BE2C (cell line): ENCODE data around the gene METTL25B.
"Not testable (repeated sequence)": the region's sequence is repeated elsewhere in the genome, so short reads cannot be mapped to it uniquely, and the experiment has no call there.

Source experiments
- DNase-seq: peaks from one replicate; pipeline ENCODE4 v3.0.0-alpha.2; 2020
- H3K27me3 ChIP-seq: fragments of 250-450 bp; sonication (Bioruptor Pico); 2 replicates; pipeline ENCODE4 v1.5.1; 2020; ENCODE audit warnings: mild to moderate bottlenecking
- H3K36me3 ChIP-seq: fragments of 250-450 bp; sonication (Bioruptor Pico); 2 replicates; pipeline ENCODE4 v1.5.1; 2020; ENCODE audit warnings: mild to moderate bottlenecking
- H3K4me1 ChIP-seq: fragments of 250-450 bp; sonication (Bioruptor Pico); 2 replicates; pipeline ENCODE4 v1.5.1; 2020
- H3K4me3 ChIP-seq: 2 replicates; pipeline ENCODE4 v1.5.1; 2011; ENCODE audit warnings: low read depth, low read length
- H3K9me3 ChIP-seq: fragments of 250-450 bp; sonication (Bioruptor Pico); 2 replicates; pipeline ENCODE4 v1.5.1; 2020
- CTCF ChIP-seq: IDR thresholded peaks from 2 replicates; pipeline ENCODE4 v1.5.1; 2012; ENCODE audit warnings: mild to moderate bottlenecking, low read depth, low read length

METTL25B gene

GRCh38 chr1:156760092-156760795 is 32.0 kb downstream of the METTL25B start:
- Histone ChIP-seq H3K36me3 (no peaks in the 10 kb centered on the region), H3K27me3 (no peaks in the 10 kb centered on the region), H3K9me3 (no peaks in the 10 kb centered on the region), H3K4me1 (peaks cover 3% of the 10 kb centered on the region), H3K4me3 (no peak overlapping the region)
- TF ChIP-seq CTCF = no peak
- DNase-seq = no peak

- H3K27me3 ChIP-seq = no peaks in the 10 kb centered on the region
- no peak for TF ChIP-seq CTCF
- no peaks in the 10 kb centered on the region for H3K36me3 ChIP-seq
- H3K4me1 ChIP-seq = peaks cover 3% of the 10 kb centered on the region
- no peak for DNase-seq
- H3K4me3 ChIP-seq = no peak overlapping the region
- no peaks in the 10 kb centered on the region for H3K9me3 ChIP-seq
Observed at GRCh38 chr1:156760796-156761104, 32.5 kb downstream of the METTL25B start.

GRCh38 chr1:156765136-156765535 is 36.9 kb downstream of the METTL25B start:
- not testable (repeated sequence) for DNase-seq, H3K36me3 ChIP-seq, H3K4me1 ChIP-seq, H3K27me3 ChIP-seq, H3K9me3 ChIP-seq, H3K4me3 ChIP-seq

GRCh38 chr1:156765666-156766065 is 37.4 kb downstream of the METTL25B start:
- Histone ChIP-seq H3K4me1 (no peaks in the 10 kb centered on the region; the same call in 1 of the 2 replicates), H3K4me3 (no peak overlapping the region; the same call in 1 of the 2 replicates), H3K9me3 (no peaks in the 10 kb centered on the region), H3K36me3 (peaks cover 7% of the 10 kb centered on the region), H3K27me3 (no peaks in the 10 kb centered on the region)
- TF ChIP-seq CTCF = no peak
- DNase-seq = no peak

- Histone ChIP-seq H3K27me3 (no peaks in the 10 kb centered on the region), H3K36me3 (peaks cover 14% of the 10 kb centered on the region), H3K4me3 (peak overlapping the region; percentile 98), H3K9me3 (no peaks in the 10 kb centered on the region), H3K4me1 (peaks cover 5% of the 10 kb centered on the region; the same call in 1 of the 2 replicates)
- TF ChIP-seq CTCF = no peak
- no peak for DNase-seq
Observed at GRCh38 chr1:156766298-156767100, 38.2 kb downstream of the METTL25B start.

- peak; percentile 97 for DNase-seq
- no peak for TF ChIP-seq CTCF
- peaks cover 5% of the 10 kb centered on the region for H3K4me1 ChIP-seq
- H3K4me3 ChIP-seq = peak within 1 kb of the TSS; percentile 98
- H3K27me3 ChIP-seq = no peaks in the 10 kb centered on the region
- H3K9me3 ChIP-seq = no peaks in the 10 kb centered on the region
- peaks cover 14% of the 10 kb centered on the region for H3K36me3 ChIP-seq
Observed at GRCh38 chr1:156767101-156767878, 39.0 kb downstream of the METTL25B start, which contains the start of gene PRCC. Gene PRCC, plus strand, starts transcription at chr1:156767535. Its CDS starts 237 bp downstream, at chr1:156767772.
